GM12891 (cell line): ENCODE data around the gene SYT5.

Experiments used
- PAX5 ChIP-seq: IDR thresholded peaks from 2 replicates; pipeline ENCODE4 v1.6.1; 2011; ENCODE audit warnings: low read length, moderate library complexity, mild to moderate bottlenecking; ENCODE audit not compliant: insufficient read depth, severe bottlenecking
- POLR2A ChIP-seq: IDR thresholded peaks from 2 replicates; pipeline ENCODE4 v1.6.1; 2011; ENCODE audit warnings: low read depth, low read length, control low read depth
- POLR2AphosphoS5 ChIP-seq: IDR thresholded peaks from 2 replicates; pipeline ENCODE4 v1.6.1; 2011; ENCODE audit warnings: low read depth, low read length, control low read depth
- POU2F2 ChIP-seq: IDR thresholded peaks from 2 replicates; pipeline ENCODE4 v1.6.1; 2011; ENCODE audit warnings: low read depth, mild to moderate bottlenecking, control low read depth, low read length, moderate library complexity
- SPI1 ChIP-seq: IDR thresholded peaks from 2 replicates; pipeline ENCODE4 v1.6.1; 2011; ENCODE audit warnings: low read depth, low read length, control low read depth
- TAF1 ChIP-seq: IDR thresholded peaks from 2 replicates; pipeline ENCODE4 v1.6.1; 2011; ENCODE audit warnings: low read depth, low read length, control low read depth

GRCh38 chr19:55208880-55209692, 29.0 kb upstream of the SYT5 start, which contains the start of gene PTPRH:
- TF ChIP-seq POLR2A (no peak), TAF1 (no peak), POLR2AphosphoS5 (no peak), SPI1 (no peak), PAX5 (no peak), POU2F2 (no peak)
